ENCODE results near the gene ALPL. TPM values are rescaled to one million over a fixed set of nuclear protein-coding genes. Genes with fewer than 3 reads are reported as not detected.

The ALPL gene
- polyA plus RNA-seq, 1 donor from 2014 or later: 0.42 TPM

DNA sequence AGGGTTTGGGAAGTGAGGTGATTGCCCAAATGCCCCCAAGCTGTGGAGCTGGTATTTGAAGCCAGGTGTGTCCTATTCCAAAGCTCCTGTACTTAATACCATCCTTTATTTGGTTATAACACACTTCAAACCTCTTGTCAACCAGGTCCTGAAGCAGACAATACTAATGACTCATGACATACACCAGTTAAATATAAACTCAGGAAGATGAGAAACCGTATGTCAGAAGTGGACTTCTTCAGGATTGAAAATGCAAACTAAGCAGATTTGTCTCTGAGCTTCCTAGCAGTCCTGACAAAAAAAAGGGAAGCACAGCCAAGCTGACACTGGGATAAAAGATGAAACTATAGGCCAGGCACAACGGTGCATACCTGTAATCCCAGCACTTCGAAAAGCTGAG, 70.6 kb downstream of the ALPL start:
- Histone ChIP-seq H3K79me2 (replicated peaks; ENCODE audit: insufficient read depth, low read length) (no peaks in the 10 kb centered on the region), H3K9ac (ENCODE audit: low read length) (no peak overlapping the region), H3K9me3 (ENCODE audit: low read length) (no peaks in the 10 kb centered on the region), H3K9me2 (ENCODE audit: insufficient read depth, low read length) (no peaks in the 10 kb centered on the region), H2AFZ (ENCODE audit: low read depth, low read length) (no peak overlapping the region), H3K4me3 (ENCODE audit: low read length) (no peak overlapping the region), H3K4me2 (ENCODE audit: low read length) (no peak overlapping the region), H3F3A (ENCODE audit: insufficient read depth, low read length, poor library complexity, severe bottlenecking) (no peaks in the 10 kb centered on the region), H3K27ac (ENCODE audit: low read length) (no peak overlapping the region), H3K36me3 (ENCODE audit: insufficient read depth, low read length) (no peaks in the 10 kb centered on the region), H3K27me3 (ENCODE audit: insufficient read depth, low read depth, low read length) (no peaks in the 10 kb centered on the region), H4K20me1 (ENCODE audit: insufficient read depth) (no peaks in the 10 kb centered on the region)
- TF ChIP-seq RAD21 (conservative IDR thresholded peaks at IDR 0.05): no peak
- TF ChIP-seq REST (IDR thresholded peaks at IDR 0.05; ENCODE audit: borderline replicate concordance): no peak
- no peak for TF ChIP-seq POLR2AphosphoS5 (IDR thresholded peaks at IDR 0.05)
- TF ChIP-seq EZH2 (IDR thresholded peaks at IDR 0.05; ENCODE audit: borderline replicate concordance, insufficient read depth, low read length, poor library complexity, severe bottlenecking): no peak
- TF ChIP-seq EP300 (conservative IDR thresholded peaks at IDR 0.05; ENCODE audit: poor library complexity, severe bottlenecking): no peak
- TF ChIP-seq SMC3 (conservative IDR thresholded peaks at IDR 0.05; ENCODE audit: poor library complexity): no peak

DNA sequence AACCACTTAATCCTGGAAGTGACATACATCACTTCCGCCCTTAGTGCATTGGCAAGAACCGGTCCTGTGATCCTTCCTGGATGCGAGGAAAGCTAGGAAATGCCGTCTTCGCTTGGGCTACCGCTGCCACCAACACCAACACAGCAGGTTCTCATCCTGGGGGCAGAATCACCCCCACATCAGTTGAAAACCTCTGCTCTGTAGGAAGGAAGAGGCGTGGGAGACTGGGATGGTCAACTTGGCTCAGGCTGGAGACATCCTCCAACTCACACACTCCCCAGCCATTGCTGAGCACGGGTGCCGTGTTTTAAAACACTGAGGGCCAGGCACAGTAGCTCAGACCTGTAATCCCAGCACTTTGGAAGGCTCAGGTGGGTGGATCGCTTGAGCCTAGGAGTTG, 74.9 kb downstream of the ALPL start:
- TF ChIP-seq SMC3 (conservative IDR thresholded peaks at IDR 0.05; ENCODE audit: poor library complexity): no peak
- no peak for TF ChIP-seq TAF1 (IDR thresholded peaks at IDR 0.05; ENCODE audit: low read depth)
- TF ChIP-seq EP300 (conservative IDR thresholded peaks at IDR 0.05; ENCODE audit: poor library complexity, severe bottlenecking): no peak
- TF ChIP-seq, protein P1, sequence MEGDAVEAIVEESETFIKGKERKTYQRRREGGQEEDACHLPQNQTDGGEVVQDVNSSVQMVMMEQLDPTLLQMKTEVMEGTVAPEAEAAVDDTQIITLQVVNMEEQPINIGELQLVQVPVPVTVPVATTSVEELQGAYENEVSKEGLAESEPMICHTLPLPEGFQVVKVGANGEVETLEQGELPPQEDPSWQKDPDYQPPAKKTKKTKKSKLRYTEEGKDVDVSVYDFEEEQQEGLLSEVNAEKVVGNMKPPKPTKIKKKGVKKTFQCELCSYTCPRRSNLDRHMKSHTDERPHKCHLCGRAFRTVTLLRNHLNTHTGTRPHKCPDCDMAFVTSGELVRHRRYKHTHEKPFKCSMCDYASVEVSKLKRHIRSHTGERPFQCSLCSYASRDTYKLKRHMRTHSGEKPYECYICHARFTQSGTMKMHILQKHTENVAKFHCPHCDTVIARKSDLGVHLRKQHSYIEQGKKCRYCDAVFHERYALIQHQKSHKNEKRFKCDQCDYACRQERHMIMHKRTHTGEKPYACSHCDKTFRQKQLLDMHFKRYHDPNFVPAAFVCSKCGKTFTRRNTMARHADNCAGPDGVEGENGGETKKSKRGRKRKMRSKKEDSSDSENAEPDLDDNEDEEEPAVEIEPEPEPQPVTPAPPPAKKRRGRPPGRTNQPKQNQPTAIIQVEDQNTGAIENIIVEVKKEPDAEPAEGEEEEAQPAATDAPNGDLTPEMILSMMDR (IDR thresholded peaks at IDR 0.05; ENCODE audit: poor library complexity, severe bottlenecking): no peak
- no peak for TF ChIP-seq POLR2AphosphoS5 (IDR thresholded peaks at IDR 0.05)
- TF ChIP-seq RAD21 (conservative IDR thresholded peaks at IDR 0.05): no peak
- TF ChIP-seq REST (IDR thresholded peaks at IDR 0.05; ENCODE audit: borderline replicate concordance): no peak
- TF ChIP-seq MXI1 (conservative IDR thresholded peaks at IDR 0.05; ENCODE audit: poor library complexity, severe bottlenecking): no peak
- TF ChIP-seq EZH2 (IDR thresholded peaks at IDR 0.05; ENCODE audit: borderline replicate concordance, insufficient read depth, low read length, poor library complexity, severe bottlenecking): no peak
- H3F3A ChIP-seq (ENCODE audit: insufficient read depth, low read length, poor library complexity, severe bottlenecking): no peaks in the 10 kb centered on the region
- H3K79me2 ChIP-seq (replicated peaks; ENCODE audit: insufficient read depth, low read length): no peaks in the 10 kb centered on the region
- no peak overlapping the region for H3K27ac ChIP-seq (ENCODE audit: low read length)
- H3K4me2 ChIP-seq (ENCODE audit: low read length): no peak overlapping the region
- no peaks in the 10 kb centered on the region for H4K20me1 ChIP-seq (ENCODE audit: insufficient read depth)
- no peaks in the 10 kb centered on the region for H3K36me3 ChIP-seq (ENCODE audit: insufficient read depth, low read length)
- H3K9me3 ChIP-seq (ENCODE audit: low read length): no peaks in the 10 kb centered on the region
- no peak overlapping the region for H2AFZ ChIP-seq (ENCODE audit: low read depth, low read length)
- no peak overlapping the region for H3K9ac ChIP-seq (ENCODE audit: low read length)
- H3K27me3 ChIP-seq (ENCODE audit: insufficient read depth, low read depth, low read length): no peaks in the 10 kb centered on the region
- H3K4me3 ChIP-seq (ENCODE audit: low read length): no peak overlapping the region
- no peaks in the 10 kb centered on the region for H3K9me2 ChIP-seq (ENCODE audit: insufficient read depth, low read length)

Data from neural cell (in vitro differentiated cells).